GM15510 (cell line): Measurements from ENCODE around the gene DENR.
"Not testable (repeated sequence)": the region's sequence is repeated elsewhere in the genome, so short reads cannot be mapped to it uniquely, and the experiment has no call there.

Experiments
- POLR2A ChIP-seq: IDR thresholded peaks from 3 replicates; pipeline ENCODE4 v1.6.1; 2011; ENCODE audit warnings: borderline replicate concordance; ENCODE audit not compliant: insufficient read length; ENCODE audit errors: extremely low read depth

The DENR gene

DNA sequence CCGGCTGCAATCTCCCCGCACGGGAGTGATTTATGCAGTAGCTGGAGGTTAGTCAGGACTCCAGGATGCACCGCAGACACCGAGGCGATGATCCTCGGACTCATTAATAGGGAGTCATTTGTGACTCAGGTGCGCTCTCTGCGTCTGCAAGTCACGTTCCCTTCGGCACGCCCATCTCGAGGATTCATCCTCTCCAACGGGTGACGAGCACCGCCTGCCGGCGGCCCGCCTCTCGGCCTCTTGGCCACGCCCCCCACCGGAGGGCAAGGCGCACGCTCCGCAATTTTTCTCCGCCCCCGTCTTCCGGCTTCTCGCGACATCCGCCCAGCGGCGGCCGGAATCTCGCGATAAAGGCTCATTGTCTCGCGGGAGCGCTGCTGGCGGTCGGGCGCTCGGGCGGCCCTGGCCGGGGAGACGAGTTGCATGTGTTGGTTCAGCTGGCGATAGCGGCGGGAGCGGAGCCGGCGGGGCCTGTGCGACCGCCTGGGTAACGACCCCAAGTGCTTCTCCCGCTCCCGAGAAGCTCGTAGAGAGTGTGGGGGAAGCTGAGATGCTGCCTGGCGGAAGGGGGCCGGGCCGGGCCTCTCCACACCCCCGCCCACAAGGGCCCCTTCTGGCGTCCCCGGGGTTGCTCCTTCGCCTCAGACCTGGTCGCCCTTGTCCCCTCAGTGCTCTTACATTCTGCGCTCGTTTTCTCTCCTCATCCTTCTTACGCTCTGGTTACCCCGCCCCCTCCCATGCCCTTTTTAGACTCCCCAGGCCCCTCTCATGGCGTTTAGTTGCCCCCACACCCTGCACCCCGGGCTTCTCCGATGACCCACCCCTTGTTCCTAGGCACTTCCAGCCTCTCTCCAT, at the start of gene DENR:
Gene DENR (plus strand): TSS at position 361 of the 855 bp plus-strand sequence. CDS start 878 bp downstream, outside the sequence.
- peak; percentile 93 for TF ChIP-seq POLR2A

DNA sequence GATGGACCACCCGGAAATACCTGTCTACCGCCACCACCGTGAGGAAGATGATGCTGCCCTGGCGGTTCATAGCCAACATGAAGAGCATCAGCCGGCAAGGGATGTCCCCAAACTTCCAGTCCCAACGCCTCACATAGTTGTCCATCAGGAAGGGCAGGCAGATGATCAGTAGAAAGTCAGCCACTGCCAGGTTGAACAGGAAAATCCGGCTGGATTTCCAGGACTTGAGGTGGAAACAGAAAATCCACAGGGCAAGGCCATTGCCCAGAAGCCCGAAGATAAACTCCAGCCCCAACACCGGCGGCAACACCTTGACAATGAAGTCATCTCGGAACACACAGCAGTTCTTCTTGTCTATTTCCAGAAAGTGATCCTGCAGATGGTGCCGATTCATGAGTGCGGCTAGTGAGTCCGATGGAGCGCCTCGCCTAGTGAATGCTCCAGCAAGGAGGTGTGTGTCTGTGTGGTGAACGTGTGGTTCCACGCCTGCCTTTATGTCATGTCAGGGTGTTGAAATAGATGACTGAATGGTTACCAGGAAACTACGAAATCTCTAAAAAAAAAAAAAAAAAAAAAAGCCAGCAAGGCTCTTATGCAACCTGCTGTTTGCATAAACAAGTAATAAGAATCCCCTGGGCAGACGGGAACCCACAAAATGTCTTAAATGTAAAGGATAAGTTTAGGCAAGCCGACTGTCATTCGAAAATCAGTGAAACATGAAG, 49.6 kb upstream of the DENR start, which contains the start of gene HCAR2:
Gene HCAR2 (minus strand): TSS at position 468 of the 722 bp plus-strand sequence. CDS start 74 bp downstream, at position 394.
- not testable (repeated sequence) for TF ChIP-seq POLR2A

DNA sequence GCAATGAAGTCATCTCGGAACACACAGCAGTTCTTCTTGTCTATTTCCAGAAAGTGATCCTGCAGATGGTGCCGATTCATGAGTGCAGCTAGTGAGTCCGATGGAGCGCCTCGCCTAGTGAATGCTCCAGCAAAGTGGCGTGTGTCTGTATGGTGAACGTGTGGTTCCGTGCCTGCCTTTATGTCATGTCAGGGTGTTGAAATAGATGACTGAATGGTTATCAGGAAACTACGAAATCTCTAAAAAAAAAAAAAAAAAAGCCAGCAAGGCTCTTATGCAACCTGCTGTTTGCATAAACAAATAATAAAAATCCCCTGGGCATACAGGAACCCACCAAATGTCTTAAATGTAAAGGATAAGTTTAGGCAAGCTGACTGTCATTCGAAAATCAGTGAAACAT, 36.0 kb upstream of the DENR start, which contains the start of gene HCAR3:
Gene HCAR3 (minus strand): TSS at position 154 of the 400 bp plus-strand sequence. CDS start 74 bp downstream, at position 80.
- TF ChIP-seq POLR2A = not testable (repeated sequence)

DNA sequence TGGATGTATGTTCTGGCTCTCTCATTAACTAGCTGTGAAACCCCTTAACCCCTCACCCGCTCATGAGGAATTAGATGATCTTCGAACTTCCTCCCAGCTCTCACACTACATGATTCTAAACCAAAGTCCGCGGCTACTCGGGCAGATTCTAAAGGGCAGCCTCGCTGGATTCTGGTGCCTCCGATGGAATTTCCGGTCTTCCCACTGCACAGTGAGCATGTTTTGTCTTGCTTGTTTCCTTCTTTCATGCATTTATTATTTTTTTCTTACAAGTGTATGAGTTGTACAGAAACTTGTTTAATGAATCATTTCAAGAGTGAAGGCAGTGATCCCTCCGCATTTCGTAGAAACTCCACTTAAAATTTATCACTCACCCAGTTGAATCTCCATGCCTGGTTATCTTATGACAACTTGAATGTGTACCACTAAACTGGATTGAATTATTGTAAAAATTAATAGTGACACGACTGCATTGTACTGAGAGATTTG, 31.5 kb upstream of the DENR start:
- TF ChIP-seq POLR2A = no peak

DNA sequence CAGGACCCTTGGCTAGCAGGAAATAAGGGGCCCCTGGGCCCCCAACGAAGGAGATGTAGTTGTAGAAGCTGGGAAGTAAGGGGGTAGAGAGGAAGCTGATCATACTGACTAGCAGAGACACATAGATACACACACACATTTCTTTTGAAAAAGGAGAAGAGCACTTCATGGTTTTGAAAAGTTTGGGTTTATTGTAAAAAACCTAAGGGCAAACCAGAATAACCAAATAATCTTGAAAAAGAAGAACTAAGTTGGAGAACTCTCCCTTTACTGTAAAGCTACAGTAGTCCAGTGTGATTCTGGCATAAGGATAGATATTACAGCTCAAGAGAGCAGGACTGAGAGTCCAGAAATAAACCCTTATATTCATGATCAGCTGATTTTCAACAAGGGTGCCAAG, 30.2 kb upstream of the DENR start:
- TF ChIP-seq POLR2A = no peak

GRCh38 chr12:122724641-122725243, 27.9 kb upstream of the DENR start:
- TF ChIP-seq POLR2A = no peak

DNA sequence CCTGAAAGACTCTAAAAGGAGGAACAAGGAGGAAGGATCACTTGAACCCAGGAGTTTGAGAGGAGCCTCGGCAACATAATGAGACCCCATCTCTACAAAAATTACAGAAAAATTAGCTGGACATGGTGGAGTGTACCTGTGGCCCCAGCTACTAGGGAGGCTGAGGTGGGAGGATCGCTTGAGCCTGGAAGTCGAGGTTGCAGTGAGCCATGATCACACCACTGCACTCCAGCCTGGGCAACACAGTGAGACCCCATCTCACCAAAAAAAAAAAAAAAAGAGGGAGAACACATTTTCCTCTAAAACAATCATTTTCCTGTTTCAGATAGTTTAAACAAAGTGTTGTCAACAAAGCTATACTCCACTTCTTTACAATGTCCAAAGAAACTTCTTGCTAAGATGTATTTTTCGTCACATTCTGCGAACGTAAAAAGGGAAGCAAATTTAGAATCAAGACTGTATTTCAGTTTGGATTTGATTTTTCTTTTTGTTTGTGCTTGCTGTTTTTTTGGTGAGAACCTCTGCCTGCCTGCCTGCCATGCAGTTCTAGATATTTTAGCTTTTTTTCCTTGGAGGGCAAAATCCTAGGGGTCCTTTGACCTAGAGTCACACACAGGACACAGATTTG, 27.1 kb upstream of the DENR start:
- TF ChIP-seq POLR2A = no peak

DNA sequence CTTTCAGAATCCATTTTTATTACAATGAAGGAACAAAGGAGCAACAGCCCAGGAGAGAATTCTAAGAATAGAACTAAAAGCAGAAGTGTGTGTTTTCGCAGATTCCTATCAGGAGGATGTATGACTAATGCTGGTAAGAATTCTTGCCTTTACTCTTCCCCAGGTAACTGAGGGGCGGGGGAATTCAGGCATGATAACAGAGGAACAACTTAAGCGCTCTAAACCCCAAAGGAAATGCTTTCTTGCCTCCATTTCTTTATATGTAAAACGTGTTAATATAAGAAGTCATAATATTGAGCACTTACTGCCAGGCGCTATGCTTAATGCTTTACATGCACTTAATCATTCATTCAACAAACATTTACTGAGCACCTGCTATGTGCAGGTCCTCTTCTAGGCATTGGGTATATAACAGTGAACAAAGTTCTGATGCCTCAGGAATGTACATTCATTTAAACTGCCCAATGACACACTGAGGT, 26.5 kb upstream of the DENR start:
- no peak for TF ChIP-seq POLR2A

- TF ChIP-seq POLR2A = no peak
Observed at GRCh38 chr12:122729583-122730214, 22.9 kb upstream of the DENR start.

- no peak for TF ChIP-seq POLR2A
Observed at GRCh38 chr12:122730215-122731014, 22.2 kb upstream of the DENR start, which contains the start of gene HCAR1. HCAR1 (minus strand) TSS chr12:122730844; CDS start chr12:122730339, 505 bp downstream.

- no peak for TF ChIP-seq POLR2A
Observed at GRCh38 chr12:122732170-122732569, 20.5 kb upstream of the DENR start.

DNA sequence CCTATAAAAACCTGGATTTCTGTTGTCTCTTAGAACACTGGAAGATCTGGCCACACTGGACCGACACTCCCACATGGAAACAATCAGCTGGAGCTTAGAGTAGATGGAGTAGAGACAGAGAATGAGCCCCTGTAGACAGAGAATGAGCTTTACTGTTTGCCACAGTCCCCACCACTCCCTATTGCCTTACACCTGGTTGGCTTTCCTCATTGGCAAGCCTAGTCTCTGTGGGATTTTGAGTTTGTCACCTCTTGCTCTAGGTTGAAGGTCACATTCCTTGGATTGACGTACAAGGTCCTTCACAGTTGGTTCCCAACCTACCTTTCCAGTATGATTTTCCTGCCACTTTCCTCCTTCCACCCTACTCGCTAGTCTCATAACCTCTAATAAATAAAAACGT, 20.0 kb upstream of the DENR start:
- no peak for TF ChIP-seq POLR2A

- no peak for TF ChIP-seq POLR2A
Observed at GRCh38 chr12:122738571-122738970, 14.1 kb upstream of the DENR start.
